Measurements from ENCODE around the gene P2RX2.

The P2RX2 gene

GRCh38 chr12:132586929-132587328 is 31.6 kb upstream of the P2RX2 start:
- Histone ChIP-seq H4K20me1 (ENCODE audit: control insufficient read depth, insufficient read depth, low read depth, low read length) (no peaks in the 10 kb centered on the region), H3K4me3 (ENCODE audit: low read length) (no peak overlapping the region), H3K27me3 (ENCODE audit: control insufficient read depth, low read length) (no peaks in the 10 kb centered on the region), H3F3A (ENCODE audit: control insufficient read depth, insufficient read depth) (peaks cover 4% of the 10 kb centered on the region; the same call in 1 of the 2 replicates), H3K27ac (ENCODE audit: low read depth, low read length) (no peak overlapping the region), H3K36me3 (ENCODE audit: control insufficient read depth, low read length) (no peaks in the 10 kb centered on the region), H3K4me1 (ENCODE audit: control insufficient read depth, low read length) (no peaks in the 10 kb centered on the region), H3K4me2 (ENCODE audit: low read length) (no peak overlapping the region), H3K9me3 (ENCODE audit: control insufficient read depth, insufficient read depth, low read length) (no peaks in the 10 kb centered on the region), H3K79me2 (ENCODE audit: control insufficient read depth, low read length) (no peaks in the 10 kb centered on the region), H3K9me2 (replicated peaks; ENCODE audit: control insufficient read depth, low read length) (no peaks in the 10 kb centered on the region)
- TF ChIP-seq EZH2phosphoT487 (IDR thresholded peaks at IDR 0.05; ENCODE audit: borderline replicate concordance, low read length) (no peak), CTCF (IDR thresholded peaks at IDR 0.05; ENCODE audit: low read depth, low read length, poor library complexity, severe bottlenecking) (no peak)

GRCh38 chr12:132587781-132588180 is 30.8 kb upstream of the P2RX2 start:
- Histone ChIP-seq H3F3A (ENCODE audit: control insufficient read depth, insufficient read depth) (peaks cover 4% of the 10 kb centered on the region; the same call in 1 of the 2 replicates), H3K9me2 (replicated peaks; ENCODE audit: control insufficient read depth, low read length) (no peaks in the 10 kb centered on the region), H3K36me3 (ENCODE audit: control insufficient read depth, low read length) (no peaks in the 10 kb centered on the region), H3K4me3 (ENCODE audit: low read length) (no peak overlapping the region), H3K4me1 (ENCODE audit: control insufficient read depth, low read length) (no peaks in the 10 kb centered on the region), H3K27me3 (ENCODE audit: control insufficient read depth, low read length) (no peaks in the 10 kb centered on the region), H3K79me2 (ENCODE audit: control insufficient read depth, low read length) (no peaks in the 10 kb centered on the region), H4K20me1 (ENCODE audit: control insufficient read depth, insufficient read depth, low read depth, low read length) (no peaks in the 10 kb centered on the region), H3K4me2 (ENCODE audit: low read length) (no peak overlapping the region), H3K27ac (ENCODE audit: low read depth, low read length) (no peak overlapping the region), H3K9me3 (ENCODE audit: control insufficient read depth, insufficient read depth, low read length) (no peaks in the 10 kb centered on the region)
- no peak for TF ChIP-seq CTCF (IDR thresholded peaks at IDR 0.05; ENCODE audit: low read depth, low read length, poor library complexity, severe bottlenecking)
- no peak for TF ChIP-seq EZH2phosphoT487 (IDR thresholded peaks at IDR 0.05; ENCODE audit: borderline replicate concordance, low read length)

GRCh38 chr12:132588319-132588718 is 30.3 kb upstream of the P2RX2 start:
- Histone ChIP-seq H3K27me3 (ENCODE audit: control insufficient read depth, low read length) (no peaks in the 10 kb centered on the region), H3F3A (ENCODE audit: control insufficient read depth, insufficient read depth) (peaks cover 4% of the 10 kb centered on the region; the same call in 1 of the 2 replicates), H3K4me3 (ENCODE audit: low read length) (no peak overlapping the region), H3K4me2 (ENCODE audit: low read length) (no peak overlapping the region), H3K27ac (ENCODE audit: low read depth, low read length) (no peak overlapping the region), H3K36me3 (ENCODE audit: control insufficient read depth, low read length) (no peaks in the 10 kb centered on the region), H3K9me3 (ENCODE audit: control insufficient read depth, insufficient read depth, low read length) (no peaks in the 10 kb centered on the region), H4K20me1 (ENCODE audit: control insufficient read depth, insufficient read depth, low read depth, low read length) (no peaks in the 10 kb centered on the region), H3K9me2 (replicated peaks; ENCODE audit: control insufficient read depth, low read length) (no peaks in the 10 kb centered on the region), H3K4me1 (ENCODE audit: control insufficient read depth, low read length) (no peaks in the 10 kb centered on the region), H3K79me2 (ENCODE audit: control insufficient read depth, low read length) (no peaks in the 10 kb centered on the region)
- TF ChIP-seq EZH2phosphoT487 (IDR thresholded peaks at IDR 0.05; ENCODE audit: borderline replicate concordance, low read length) (no peak), CTCF (IDR thresholded peaks at IDR 0.05; ENCODE audit: low read depth, low read length, poor library complexity, severe bottlenecking) (no peak)
